NB4 (cell line): ENCODE measurements around the gene ZMYND19.

Source experiments
- DNase-seq: peaks from one replicate; pipeline ENCODE4 v3.0.0; 2010; ENCODE audit warnings: low read depth
- H3K4me3 ChIP-seq: one replicate; pipeline ENCODE4 v1.5.1; 2011; ENCODE audit warnings: mild to moderate bottlenecking, low read depth, low read length, moderate library complexity
- MYC ChIP-seq: IDR thresholded peaks from 2 replicates; pipeline ENCODE4 v1.6.1; 2011; ENCODE audit warnings: low read depth, low read length
- POLR2A ChIP-seq: IDR thresholded peaks from 2 replicates; pipeline ENCODE4 v1.6.1; 2011; ENCODE audit warnings: mild to moderate bottlenecking; ENCODE audit not compliant: insufficient read length; ENCODE audit errors: extremely low read depth
- TF ChIP-seq, protein P1 (sequence below): IDR thresholded peaks from 2 replicates; pipeline ENCODE4 v1.6.1; 2011; ENCODE audit warnings: low read depth, low read length
- TF ChIP-seq, protein P2 (sequence below): IDR thresholded peaks from one replicate; pipeline ENCODE4 v1.5.1; 2012; ENCODE audit warnings: low read depth, low read length

Gene ZMYND19

DNA sequence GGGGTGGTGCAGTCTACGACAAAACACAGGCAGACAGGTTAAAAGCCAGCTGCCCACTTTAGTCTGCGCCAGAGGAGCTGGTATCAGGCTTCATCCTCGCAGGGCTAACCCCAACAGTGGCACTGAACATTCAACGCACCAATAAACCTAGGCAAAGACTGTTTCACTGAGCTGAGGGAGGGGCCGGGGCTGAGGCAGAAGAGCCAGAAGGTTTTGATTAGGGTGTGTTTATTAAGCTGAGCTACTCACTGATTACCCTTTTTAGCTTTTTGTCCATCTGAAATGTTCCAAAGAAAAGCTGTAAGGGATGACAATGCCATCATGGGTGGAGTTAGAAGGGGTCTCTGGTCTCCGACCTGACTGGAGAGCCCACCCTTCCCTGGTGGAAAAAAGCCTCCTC, 1.4 kb downstream of the ZMYND19 start:
- H3K4me3 ChIP-seq = peak overlapping the region; percentile 78
- DNase-seq = no peak
- TF ChIP-seq, protein P1, sequence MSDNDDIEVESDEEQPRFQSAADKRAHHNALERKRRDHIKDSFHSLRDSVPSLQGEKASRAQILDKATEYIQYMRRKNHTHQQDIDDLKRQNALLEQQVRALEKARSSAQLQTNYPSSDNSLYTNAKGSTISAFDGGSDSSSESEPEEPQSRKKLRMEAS = no peak
- no peak for TF ChIP-seq POLR2A
- TF ChIP-seq MYC = no peak
- TF ChIP-seq, protein P2, sequence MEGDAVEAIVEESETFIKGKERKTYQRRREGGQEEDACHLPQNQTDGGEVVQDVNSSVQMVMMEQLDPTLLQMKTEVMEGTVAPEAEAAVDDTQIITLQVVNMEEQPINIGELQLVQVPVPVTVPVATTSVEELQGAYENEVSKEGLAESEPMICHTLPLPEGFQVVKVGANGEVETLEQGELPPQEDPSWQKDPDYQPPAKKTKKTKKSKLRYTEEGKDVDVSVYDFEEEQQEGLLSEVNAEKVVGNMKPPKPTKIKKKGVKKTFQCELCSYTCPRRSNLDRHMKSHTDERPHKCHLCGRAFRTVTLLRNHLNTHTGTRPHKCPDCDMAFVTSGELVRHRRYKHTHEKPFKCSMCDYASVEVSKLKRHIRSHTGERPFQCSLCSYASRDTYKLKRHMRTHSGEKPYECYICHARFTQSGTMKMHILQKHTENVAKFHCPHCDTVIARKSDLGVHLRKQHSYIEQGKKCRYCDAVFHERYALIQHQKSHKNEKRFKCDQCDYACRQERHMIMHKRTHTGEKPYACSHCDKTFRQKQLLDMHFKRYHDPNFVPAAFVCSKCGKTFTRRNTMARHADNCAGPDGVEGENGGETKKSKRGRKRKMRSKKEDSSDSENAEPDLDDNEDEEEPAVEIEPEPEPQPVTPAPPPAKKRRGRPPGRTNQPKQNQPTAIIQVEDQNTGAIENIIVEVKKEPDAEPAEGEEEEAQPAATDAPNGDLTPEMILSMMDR = no peak

DNA sequence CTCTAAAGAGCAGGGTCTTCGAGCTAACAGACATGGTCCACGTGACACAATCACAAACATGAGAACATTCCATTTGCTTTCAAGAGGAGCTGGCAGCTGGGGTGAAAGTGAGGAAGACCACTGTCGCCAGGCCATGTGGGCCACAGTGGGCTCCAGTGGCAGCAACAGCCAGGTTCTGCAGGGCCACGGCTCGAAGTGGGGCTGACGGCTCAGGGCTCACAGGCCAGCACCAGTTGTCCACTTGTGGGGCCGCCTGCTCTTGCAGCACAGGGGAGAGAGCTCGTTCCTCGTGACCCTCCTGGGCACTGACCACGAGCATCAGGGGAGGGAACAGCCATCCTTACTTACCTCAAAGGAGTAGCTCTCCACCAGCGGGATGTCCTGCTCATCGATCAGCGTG, 2.0 kb downstream of the ZMYND19 start:
- H3K4me3 ChIP-seq = no peak overlapping the region
- DNase-seq = no peak
- TF ChIP-seq, protein P1 = no peak
- no peak for TF ChIP-seq POLR2A
- no peak for TF ChIP-seq MYC
- TF ChIP-seq, protein P2 = no peak

DNA sequence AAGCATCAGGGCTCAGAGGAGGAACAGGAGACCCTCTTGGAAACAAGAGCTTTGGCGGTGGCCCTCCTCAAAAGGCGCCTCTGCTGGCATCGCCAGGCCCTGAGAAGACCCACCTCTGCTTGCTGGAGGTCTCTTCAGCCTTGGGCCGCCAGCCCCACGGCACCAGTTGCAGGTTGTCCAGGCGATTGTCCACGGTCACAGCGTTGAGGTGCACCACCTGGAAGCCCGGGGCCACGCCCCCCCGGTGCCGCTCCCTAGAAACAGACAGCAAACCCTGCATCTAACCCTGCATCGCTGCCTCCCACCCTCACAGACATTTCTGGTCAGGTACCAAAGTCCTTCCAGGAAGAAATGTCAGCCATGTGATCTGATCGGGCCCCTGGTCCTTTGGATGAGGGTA, 3.5 kb downstream of the ZMYND19 start:
- H3K4me3 ChIP-seq = no peak overlapping the region
- DNase-seq = no peak
- no peak for TF ChIP-seq POLR2A
- TF ChIP-seq MYC = no peak
- TF ChIP-seq, protein P1 = no peak
- TF ChIP-seq, protein P2 = no peak

DNA sequence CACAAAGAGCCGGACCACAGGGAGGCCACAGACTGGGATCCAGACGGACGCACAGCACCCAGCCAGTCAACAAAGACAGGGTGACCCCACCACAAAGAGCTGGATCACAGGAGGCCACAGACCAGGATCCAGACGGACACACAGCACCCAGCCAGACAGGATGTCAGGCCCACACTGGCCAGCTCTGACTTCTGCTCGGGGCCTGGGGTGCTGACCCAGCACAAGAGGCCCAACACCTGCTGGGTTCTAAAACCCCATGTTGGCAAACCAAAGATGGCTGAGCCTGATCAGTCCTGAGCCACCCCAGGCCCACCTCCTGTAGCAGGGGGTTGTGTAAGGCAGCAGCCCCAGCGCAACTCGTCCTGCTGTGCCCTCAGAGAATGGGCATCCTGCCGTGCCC, 6.4 kb downstream of the ZMYND19 start:
- TF ChIP-seq MYC (no peak), POLR2A (no peak)
- TF ChIP-seq, protein P2 = no peak
- TF ChIP-seq, protein P1 = no peak

DNA sequence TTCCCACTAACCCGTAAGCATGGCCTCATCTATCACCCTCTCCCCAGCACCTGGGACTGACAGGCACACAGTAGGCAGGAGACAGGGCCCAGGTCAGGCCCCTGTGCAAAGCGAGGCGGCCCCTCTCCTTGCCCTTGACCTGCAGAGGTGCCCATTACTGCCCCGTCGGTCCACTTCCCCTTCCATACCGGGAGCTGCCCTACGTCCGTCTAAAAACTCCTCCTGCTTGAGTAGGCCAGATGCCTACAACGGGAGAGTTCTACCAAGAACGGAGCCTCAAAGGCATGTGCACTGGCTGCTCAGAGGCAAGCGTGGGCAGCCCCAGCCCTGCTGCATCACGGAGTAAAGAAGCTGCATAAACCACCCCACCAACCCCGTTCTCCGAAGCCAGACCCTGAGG, 7.0 kb downstream of the ZMYND19 start:
- DNase-seq = no peak
- no peak for TF ChIP-seq POLR2A
- TF ChIP-seq, protein P2 = no peak
- TF ChIP-seq, protein P1 = no peak
- no peak for TF ChIP-seq MYC

More for the DNA sequence above, 6.4 kb downstream of the ZMYND19 start:
- no peak for DNase-seq
- H3K4me3 ChIP-seq = no peak overlapping the region

DNA sequence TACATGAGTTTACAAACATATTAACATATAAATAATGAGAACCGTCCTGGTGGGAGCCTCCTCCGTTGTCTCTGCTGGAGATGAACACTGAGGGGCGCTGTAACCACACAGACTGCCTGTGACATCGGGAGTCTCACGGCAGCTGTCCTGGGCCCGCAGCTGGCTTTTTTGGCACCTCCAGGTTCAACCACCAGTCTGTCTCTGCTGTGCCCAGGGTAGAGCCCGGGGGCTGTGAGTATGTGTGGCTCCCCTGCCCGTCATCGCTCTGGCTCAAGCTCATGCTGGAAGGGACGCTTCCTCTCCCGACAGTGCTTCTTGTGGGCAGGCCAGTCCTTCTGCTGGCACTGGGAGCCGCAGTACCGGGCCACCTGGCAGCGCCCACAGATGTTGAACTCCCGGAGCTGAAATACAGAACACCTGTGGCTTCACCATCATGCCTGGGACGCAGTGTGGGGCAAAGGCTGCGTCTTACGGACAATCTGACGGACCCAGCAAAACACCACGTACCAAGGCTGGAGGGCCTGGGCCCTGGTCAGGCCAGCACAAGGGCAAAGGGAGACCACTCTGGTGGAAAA, 7.9 kb downstream of the ZMYND19 start:
- peak; percentile 59 for DNase-seq
- TF ChIP-seq, protein P2 = peak; percentile 38
- no peak for TF ChIP-seq MYC
- no peak overlapping the region for H3K4me3 ChIP-seq

More for the DNA sequence above, 7.0 kb downstream of the ZMYND19 start:
- no peak overlapping the region for H3K4me3 ChIP-seq
